ENCODE results near the gene LRBA.

The LRBA gene

GRCh38 chr4:150217808-150218207 is 797.3 kb downstream of the LRBA start:
- no peak for DNase-seq

- DNase-seq, result no peak
These were observed 797.9 kb downstream of the LRBA start for GRCh38 chr4:150217192-150217591.

GRCh38 chr4:150216726-150217125 is 798.4 kb downstream of the LRBA start:
- DNase-seq, result no peak

- no peak for DNase-seq
These were observed 799.5 kb downstream of the LRBA start for GRCh38 chr4:150215601-150216000.
